GM19035 (cell line): ENCODE data around the gene MAPK1.
A peak's percentile ranks its signal among the peaks of the same experiment; 100 is the strongest.
"Not testable (repeated sequence)": the region's sequence is repeated elsewhere in the genome, so short reads cannot be mapped to it uniquely, and the experiment has no call there.

Source experiments
- ATAC-seq: cut with Tn5 transposase; IDR thresholded peaks from one replicate; pipeline ENCODE4 v1.9.1; 2021; ENCODE audit not compliant: unreplicated experiment

Gene MAPK1

DNA sequence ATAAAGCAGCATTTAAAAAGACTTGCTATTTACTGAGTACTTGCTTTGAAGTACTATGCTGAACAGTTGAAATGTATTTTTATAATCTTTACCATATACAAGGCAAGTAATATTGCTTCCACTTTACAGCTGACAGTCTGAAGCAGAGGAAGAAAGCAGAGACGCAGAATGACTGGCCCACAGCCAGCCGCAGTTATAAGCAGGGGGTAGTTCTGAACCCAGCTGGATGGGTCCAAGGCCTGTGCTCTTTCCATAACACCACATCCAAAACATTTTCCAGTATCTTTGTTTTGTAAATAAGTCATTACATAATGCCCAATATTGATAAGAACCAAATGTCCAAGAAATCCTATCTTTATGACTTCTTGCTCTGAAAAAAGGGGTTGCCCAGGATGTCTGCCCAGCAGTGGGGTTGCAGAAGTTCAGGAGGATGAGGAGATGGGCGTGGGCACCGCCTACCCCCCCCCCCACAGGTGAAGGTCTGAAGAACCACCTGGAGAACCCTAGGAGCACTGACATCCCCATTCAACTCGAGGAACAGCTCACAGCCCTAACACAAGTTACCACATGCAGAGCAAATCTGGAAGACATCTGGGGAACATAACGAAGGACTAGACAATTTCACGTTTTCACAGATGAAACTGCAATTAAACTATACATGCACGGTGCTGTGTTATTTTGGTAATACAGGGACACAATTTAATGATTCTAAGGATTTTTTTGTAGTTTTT lies 107.6 kb downstream of the MAPK1 start:
- no peak for ATAC-seq

- ATAC-seq = no peak
Observed at GRCh38 chr22:21759093-21759492, 108.4 kb downstream of the MAPK1 start.

DNA sequence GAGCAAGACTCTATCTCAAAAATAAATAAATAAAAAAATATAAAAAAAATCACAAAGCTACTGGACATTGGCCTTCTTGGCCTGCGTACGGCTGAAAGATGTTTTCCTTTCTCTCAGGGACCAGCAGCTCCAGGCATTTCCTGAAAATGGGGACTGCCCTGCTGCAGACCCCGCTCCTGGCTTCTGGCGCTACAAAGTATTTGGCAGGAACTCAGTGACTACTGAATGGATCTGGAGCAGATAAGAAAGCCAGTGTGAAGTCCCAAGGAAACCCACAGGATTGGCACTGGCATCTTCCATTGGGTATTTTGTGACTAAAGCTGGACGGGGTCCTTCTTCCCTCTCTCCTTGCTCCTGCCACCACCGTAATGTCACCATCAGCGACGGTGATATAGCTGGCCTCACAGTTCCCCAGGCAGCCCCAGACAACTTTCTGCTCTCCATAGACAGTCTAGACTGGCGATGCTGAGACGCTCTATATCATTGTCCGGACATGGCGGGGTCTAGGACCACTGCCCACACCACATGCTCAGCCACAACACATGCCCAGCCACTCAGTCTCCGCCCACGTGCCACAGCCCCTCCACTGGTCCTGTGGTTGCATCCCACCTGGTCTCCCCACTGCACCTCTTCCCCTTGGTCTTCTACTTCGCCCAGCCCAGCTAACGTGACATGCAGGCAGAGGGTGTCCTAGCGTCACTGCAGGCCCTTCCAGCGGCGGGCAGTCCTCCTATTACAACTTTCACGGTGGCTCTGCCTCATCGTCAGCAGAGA lies 109.2 kb downstream of the MAPK1 start:
- ATAC-seq = no peak

- no peak for ATAC-seq
Observed at GRCh38 chr22:21755851-21756284, 111.6 kb downstream of the MAPK1 start.

DNA sequence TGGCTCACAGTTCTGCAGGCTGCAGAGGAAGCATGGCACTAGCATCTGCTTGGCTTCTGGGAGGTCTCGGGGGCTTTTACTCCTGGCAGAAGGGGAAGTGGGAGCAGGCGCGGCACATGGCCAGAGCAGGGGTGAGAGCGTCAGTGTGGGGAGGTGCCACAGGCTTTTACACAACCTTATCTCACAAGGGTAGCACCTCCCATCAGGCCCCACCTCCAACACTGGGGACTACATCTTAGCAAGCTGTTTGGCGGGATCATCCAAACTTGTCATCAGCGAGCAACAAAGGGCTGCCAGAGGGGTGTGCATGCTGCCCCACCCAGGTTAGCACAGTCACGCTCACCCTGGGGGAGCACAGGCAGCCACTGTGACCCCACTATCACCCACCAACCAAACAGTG lies 112.9 kb downstream of the MAPK1 start:
- ATAC-seq = no peak

- no peak for ATAC-seq
Observed at GRCh38 chr22:21753374-21754111, 113.9 kb downstream of the MAPK1 start.

DNA sequence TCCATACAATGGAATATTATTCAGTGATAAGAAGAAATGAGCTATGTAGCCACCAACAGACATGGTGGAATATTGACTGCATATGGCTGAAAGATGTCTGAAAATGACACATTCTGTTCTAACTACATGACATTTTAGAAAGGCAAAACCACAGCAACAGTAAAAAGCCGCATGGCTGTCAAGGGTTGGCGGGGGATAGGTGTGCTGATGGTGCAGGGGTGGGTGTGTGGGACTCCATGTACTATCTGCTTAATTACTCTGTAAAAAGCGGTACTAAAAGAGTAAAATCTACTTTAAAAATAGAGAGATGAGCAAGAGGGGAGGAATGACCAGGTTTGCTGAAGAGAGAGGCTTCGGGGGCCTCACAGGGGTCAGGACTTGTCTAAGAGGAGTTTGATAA lies 115.2 kb downstream of the MAPK1 start:
- no peak for ATAC-seq

GRCh38 chr22:21745948-21746347 lies 121.5 kb downstream of the MAPK1 start:
- no peak for ATAC-seq

GRCh38 chr22:21744917-21745316 lies 122.5 kb downstream of the MAPK1 start:
- not testable (repeated sequence) for ATAC-seq

DNA sequence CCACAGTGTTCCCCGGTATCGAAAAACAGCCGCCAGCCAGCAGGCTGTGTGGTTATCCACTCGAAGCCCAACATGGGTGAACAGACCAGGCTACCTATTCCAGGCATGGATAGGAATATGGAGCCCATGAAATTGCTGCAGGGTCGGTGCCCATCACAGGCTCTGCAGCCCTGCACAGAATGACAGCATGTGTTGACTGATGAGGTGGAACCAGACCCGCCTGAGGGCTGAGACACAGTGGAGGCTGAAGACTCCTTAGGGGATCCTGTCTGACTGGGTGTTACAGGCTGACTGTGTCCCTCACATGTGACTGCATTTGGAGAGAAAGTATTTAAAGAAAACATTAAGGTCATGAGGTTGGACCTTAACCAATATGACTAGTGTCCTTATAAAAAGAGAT lies 125.7 kb downstream of the MAPK1 start:
- no peak for ATAC-seq

- ATAC-seq = no peak
Observed at GRCh38 chr22:21741059-21741458, 126.4 kb downstream of the MAPK1 start.

DNA sequence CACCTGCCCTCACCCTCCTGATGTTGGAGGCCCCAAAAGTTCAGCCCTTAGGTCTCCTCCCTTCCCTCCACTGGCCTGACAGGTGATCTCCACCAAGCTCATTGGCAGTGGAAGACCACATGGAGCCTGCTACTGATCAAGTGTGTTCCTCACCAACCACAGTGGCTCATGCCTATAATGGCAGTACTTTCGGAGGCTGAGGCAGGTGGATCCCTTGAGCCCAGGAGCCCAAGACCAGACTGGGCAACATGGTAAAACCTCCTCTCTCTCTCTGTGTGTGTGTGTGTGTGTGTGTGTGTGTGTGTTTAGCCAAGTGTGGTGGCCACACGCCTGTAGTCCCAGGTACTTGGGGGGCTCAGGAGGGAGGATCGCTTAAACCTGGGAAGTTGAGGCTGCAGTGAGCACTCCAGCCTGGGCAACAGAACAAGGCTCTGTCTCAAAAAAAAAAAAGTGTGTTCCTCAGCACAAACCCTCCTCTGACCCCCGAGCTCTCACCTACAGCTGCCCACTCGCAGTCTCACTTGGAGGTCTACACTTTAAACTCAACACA lies 127.5 kb downstream of the MAPK1 start:
- ATAC-seq = no peak

- no peak for ATAC-seq
Observed at GRCh38 chr22:21738966-21739365, 128.5 kb downstream of the MAPK1 start.

- ATAC-seq = no peak
Observed at GRCh38 chr22:21738081-21738480, 129.4 kb downstream of the MAPK1 start.

GRCh38 chr22:21736948-21737347 lies 130.5 kb downstream of the MAPK1 start:
- no peak for ATAC-seq

- ATAC-seq = no peak
Observed at GRCh38 chr22:21736084-21736642, 131.3 kb downstream of the MAPK1 start.

DNA sequence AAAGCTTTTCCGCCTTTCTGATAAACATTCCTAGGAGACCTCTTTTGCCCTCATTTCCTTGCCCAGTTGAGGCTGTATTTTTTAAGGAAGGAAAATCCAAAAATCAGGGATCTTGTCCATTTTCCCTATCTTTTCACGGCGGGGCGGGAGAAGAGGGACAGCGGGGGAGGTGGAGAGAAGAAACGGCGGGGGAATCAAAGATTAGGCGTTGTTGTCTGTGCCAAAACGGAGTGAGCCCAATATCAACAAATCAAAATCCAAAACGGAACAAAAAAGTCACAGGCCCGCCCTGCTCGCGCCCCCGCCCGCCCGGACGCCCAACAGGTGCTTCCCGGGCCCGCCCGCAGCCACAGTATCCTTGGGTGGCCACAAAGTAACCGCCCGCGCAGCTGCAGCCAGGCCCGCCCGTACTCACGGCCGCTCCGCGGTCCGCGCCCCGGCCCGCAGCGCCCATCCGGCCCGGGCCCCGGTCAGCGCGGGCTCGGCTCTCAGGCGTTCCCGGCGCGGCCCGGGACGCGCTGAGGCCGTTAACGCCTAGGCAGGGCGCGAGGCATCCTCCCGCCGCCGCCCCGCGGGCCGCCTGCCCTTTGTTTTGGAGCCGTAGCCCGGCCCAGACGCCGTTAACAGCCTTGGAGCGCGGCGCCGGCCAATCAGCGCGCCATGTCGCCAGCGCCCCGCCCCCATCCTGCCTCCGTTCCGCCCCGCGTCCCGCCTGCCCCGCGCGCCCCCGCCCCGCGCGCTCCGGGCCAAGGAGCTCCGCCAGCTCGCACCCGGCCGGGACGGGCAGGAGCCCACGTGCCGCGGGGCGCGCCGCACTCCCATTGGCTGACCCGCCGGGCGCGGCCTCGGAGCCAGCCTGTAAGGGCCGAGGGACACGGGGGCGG lies 132.0 kb downstream of the MAPK1 start, which contains the start of gene YPEL1:
YPEL1 (minus strand) TSS at position 595 of the 884 bp plus-strand sequence. CDS start 25,050 bp downstream, outside the sequence.
- ATAC-seq = peak; percentile 84

- ATAC-seq = no peak
Observed at GRCh38 chr22:21734540-21735199, 132.8 kb downstream of the MAPK1 start.

DNA sequence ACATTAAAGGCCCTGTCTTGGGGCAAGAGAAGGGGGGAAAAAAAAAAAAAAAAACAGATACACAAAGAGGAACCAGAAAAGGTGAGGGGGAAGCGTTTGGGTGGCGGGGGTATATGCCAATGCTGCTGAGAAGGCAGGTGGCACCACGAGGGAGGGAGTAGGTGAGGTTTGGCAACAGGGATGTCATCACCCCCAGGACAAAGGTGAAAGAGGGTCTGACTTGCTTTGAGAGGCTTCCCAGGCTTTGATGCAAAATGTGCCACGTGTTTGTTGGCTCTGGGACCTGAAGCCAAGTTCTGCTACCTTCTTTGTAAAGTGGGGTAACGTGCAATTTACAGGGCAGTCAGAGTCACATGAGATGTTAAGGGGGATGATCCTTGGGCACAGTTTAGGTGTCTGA lies 135.9 kb downstream of the MAPK1 start:
- ATAC-seq = no peak
